ENCODE results near the gene ADORA1.

The ADORA1 gene

DNA sequence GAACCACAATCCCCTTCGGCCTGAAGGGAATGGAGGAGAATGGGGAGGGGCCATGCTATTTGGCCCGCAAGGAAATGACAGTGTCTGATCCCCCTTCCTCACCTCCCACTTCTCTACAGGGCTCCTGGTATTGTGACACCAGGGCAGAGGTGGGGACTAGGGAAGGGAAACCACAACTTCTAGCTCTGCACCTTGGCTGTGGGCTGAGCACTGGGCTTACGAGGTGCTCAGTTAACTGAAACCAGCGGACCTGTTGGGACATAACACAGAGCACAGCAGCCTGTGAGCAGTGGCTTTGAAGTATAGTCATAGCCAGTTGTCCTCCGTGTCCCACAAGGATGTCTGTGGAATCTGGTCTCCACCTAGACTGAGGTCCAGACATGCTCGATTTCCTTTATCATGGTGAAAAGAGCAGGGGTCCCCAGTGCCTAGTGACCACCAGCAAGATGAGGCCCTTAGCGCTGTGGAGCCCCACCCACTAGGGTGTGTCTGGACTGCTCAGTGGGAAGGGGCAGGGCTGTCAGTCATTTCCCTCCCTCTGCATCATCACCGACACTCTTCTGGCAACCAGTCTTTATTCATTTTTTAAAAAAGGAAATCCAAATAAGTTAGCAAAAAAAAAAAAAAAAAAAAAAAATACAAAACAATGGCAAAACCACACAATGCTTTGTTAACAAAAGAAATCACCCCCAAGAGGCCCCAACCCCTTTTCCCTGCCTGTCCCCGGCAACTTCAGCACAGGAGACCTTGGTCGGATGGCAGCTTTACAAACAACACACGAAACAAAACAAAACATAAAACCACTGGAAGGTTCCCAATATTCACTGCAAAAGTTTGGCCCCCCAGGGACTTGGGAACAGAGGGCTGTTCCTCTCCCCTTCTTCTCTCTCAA lies 44.7 kb upstream of the ADORA1 start:
- no peaks in the 10 kb centered on the region for H3K36me3 ChIP-seq (ENCODE audit: insufficient read depth, low read length)
- H3K9ac ChIP-seq (ENCODE audit: low read depth, low read length), result no peak overlapping the region
- ATAC-seq (ENCODE audit: insufficient read depth, low read depth), result no peak
- DNase-seq, result no peak
- TF ChIP-seq CTCF (IDR thresholded peaks at IDR 0.05; ENCODE audit: borderline replicate concordance, extremely low read depth, low read length, poor library complexity, severe bottlenecking) (no peak), EZH2 (IDR thresholded peaks at IDR 0.05; ENCODE audit: borderline replicate concordance, low read depth, low read length, severe bottlenecking) (no peak)
- H3K27me3 ChIP-seq (ENCODE audit: insufficient read depth, low read length, poor library complexity), result peaks cover 41% of the 10 kb centered on the region
- no peaks in the 10 kb centered on the region for H3K9me3 ChIP-seq (ENCODE audit: insufficient read depth, low read length, severe bottlenecking)
- no peaks in the 10 kb centered on the region for H3K79me2 ChIP-seq (ENCODE audit: insufficient read depth, low read length)
- 0 out of 2 replicates have a peak, but pooled peaks cover 3% of the 10 kb centered on the region for H4K20me1 ChIP-seq (ENCODE audit: insufficient read depth, low read length)
- no peak overlapping the region for H3K27ac ChIP-seq (ENCODE audit: low read length)
- no peak overlapping the region for H3K4me3 ChIP-seq (ENCODE audit: low read depth in 1 of 2, low read length in 2 of 2)
- H3K4me2 ChIP-seq (ENCODE audit: insufficient read depth, low read length), result no peak overlapping the region
- no peaks in the 10 kb centered on the region for H3K4me1 ChIP-seq (ENCODE audit: insufficient read depth, low read length)
- no peak overlapping the region for H2AFZ ChIP-seq (ENCODE audit: low read depth, low read length)

DNA sequence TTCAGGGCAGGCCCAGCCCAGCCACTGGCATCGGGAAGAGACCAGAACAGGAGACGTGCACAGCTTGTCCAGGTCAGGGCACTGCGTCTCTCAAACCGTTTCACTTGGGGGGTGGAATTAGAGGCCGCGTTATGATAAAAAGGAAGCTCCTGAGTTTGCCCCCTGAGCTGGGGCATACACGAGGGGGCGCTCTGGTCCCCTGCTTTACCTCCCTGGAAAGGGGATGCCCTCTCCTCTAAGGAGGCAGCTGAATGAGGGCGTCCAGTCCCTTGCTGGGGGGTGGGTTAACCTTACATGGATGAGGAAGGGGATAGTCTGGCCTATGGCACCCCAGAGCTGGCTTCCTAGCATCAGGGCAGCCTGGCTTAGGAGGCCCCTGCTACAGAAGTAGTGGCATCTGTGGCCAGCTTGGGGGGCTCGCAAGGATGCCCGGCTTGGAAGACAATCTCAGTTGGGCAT lies 44.0 kb upstream of the ADORA1 start:
- H3K79me2 ChIP-seq (ENCODE audit: insufficient read depth, low read length), result no peaks in the 10 kb centered on the region
- no peak for DNase-seq
- no peaks in the 10 kb centered on the region for H3K4me1 ChIP-seq (ENCODE audit: insufficient read depth, low read length)
- no peak overlapping the region for H3K4me3 ChIP-seq (ENCODE audit: low read depth in 1 of 2, low read length in 2 of 2)
- H2AFZ ChIP-seq (ENCODE audit: low read depth, low read length), result no peak overlapping the region
- H4K20me1 ChIP-seq (ENCODE audit: insufficient read depth, low read length), result 0 out of 2 replicates have a peak, but pooled peaks cover 3% of the 10 kb centered on the region
- H3K36me3 ChIP-seq (ENCODE audit: insufficient read depth, low read length), result no peaks in the 10 kb centered on the region
- TF ChIP-seq EZH2 (IDR thresholded peaks at IDR 0.05; ENCODE audit: borderline replicate concordance, low read depth, low read length, severe bottlenecking) (no peak), CTCF (IDR thresholded peaks at IDR 0.05; ENCODE audit: borderline replicate concordance, extremely low read depth, low read length, poor library complexity, severe bottlenecking) (peak; percentile 8)
- no peak overlapping the region for H3K9ac ChIP-seq (ENCODE audit: low read depth, low read length)
- H3K27me3 ChIP-seq (ENCODE audit: insufficient read depth, low read length, poor library complexity), result peaks cover 41% of the 10 kb centered on the region
- H3K27ac ChIP-seq (ENCODE audit: low read length), result no peak overlapping the region
- no peaks in the 10 kb centered on the region for H3K9me3 ChIP-seq (ENCODE audit: insufficient read depth, low read length, severe bottlenecking)
- no peak for ATAC-seq (ENCODE audit: insufficient read depth, low read depth)
- H3K4me2 ChIP-seq (ENCODE audit: insufficient read depth, low read length), result no peak overlapping the region

GRCh38 chr1:203084588-203085527 lies 42.7 kb upstream of the ADORA1 start:
- peak; percentile 22 for DNase-seq
- Histone ChIP-seq H3K36me3 (ENCODE audit: insufficient read depth, low read length) (no peaks in the 10 kb centered on the region), H2AFZ (ENCODE audit: low read depth, low read length) (no peak overlapping the region), H4K20me1 (ENCODE audit: insufficient read depth, low read length) (0 out of 2 replicates have a peak, but pooled peaks cover 3% of the 10 kb centered on the region), H3K4me1 (ENCODE audit: insufficient read depth, low read length) (no peaks in the 10 kb centered on the region), H3K9me3 (ENCODE audit: insufficient read depth, low read length, severe bottlenecking) (no peaks in the 10 kb centered on the region), H3K79me2 (ENCODE audit: insufficient read depth, low read length) (no peaks in the 10 kb centered on the region), H3K9ac (ENCODE audit: low read depth, low read length) (no peak overlapping the region), H3K4me2 (ENCODE audit: insufficient read depth, low read length) (no peak overlapping the region), H3K4me3 (ENCODE audit: low read depth in 1 of 2, low read length in 2 of 2) (no peak overlapping the region), H3K27me3 (ENCODE audit: insufficient read depth, low read length, poor library complexity) (peaks cover 33% of the 10 kb centered on the region), H3K27ac (ENCODE audit: low read length) (no peak overlapping the region)
- no peak; the same call in 2 of the 3 replicates for ATAC-seq (ENCODE audit: insufficient read depth, low read depth)
- TF ChIP-seq EZH2 (IDR thresholded peaks at IDR 0.05; ENCODE audit: borderline replicate concordance, low read depth, low read length, severe bottlenecking) (no peak), CTCF (IDR thresholded peaks at IDR 0.05; ENCODE audit: borderline replicate concordance, extremely low read depth, low read length, poor library complexity, severe bottlenecking) (peak; percentile 66)
